ENCODE measurements around the gene BCCIP.

Gene BCCIP

GRCh38 chr10:125844751-125845221 is 21.4 kb downstream of the BCCIP start:
- no peak for DNase-seq (ENCODE audit: low read depth, low spot score)

GRCh38 chr10:125845617-125846016 is 22.3 kb downstream of the BCCIP start:
- no peak for DNase-seq (ENCODE audit: low read depth, low spot score)

DNA sequence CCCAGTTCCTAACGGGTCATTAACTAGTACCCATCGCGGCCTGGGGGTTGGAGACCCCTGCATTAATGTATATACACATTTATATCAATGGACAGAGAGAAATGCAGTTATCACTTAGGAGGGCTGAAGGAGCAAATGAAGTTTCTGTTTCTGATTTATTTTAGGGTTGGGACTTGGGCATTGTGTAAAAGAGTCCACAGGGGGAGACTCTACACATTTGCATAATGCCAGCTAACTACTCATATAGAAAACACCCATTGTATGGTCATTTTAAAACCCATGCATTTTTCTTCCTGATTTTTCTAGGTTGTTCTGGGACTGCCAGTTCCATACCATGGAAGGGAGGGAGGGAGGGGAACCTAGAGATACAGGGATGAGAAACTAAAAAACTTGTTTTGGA is 23.5 kb downstream of the BCCIP start:
- DNase-seq (ENCODE audit: low read depth, low spot score): no peak

DNA sequence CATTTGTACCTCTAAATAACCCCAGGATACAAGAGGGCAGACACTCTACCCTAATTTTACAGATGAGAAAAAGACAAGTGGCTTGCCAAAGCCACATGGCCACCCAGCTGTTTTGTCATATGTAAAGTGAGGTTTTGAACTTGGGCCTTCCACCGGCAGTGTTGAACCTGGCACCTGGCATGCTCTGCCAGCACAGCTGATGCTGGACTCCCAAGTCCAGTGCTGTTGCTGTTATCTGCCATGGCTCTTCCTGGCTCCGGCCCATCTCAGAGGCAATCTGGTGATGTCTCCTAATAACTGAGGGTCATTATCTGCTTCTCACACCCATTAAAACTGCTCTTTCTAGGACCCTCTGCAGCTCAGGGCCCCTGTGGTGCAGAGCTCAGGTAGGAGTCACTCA is 25.0 kb downstream of the BCCIP start:
- no peak for DNase-seq (ENCODE audit: low read depth, low spot score)

DNA sequence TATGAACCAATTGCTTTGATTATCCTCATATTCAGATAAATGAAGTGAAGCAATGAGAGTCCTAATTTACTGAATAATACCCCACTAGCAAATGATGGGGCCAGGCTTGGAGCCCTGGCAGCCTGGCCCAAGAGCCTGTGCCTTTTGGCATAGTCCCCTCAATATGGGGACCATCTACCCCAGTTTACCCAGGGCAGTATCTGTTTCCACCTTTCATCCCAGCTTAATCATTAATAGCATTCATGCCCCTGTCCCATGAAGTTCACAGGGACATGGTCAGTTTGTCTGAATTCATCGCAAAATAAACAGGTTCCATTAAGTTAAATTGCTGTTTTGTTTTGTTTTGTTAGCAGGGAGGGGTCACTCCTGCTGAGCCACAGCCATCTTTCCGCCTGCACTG is 25.5 kb downstream of the BCCIP start:
- DNase-seq (ENCODE audit: low read depth, low spot score): no peak

- DNase-seq (ENCODE audit: low read depth, low spot score): no peak
Measured at GRCh38 chr10:125849448-125849847, 26.1 kb downstream of the BCCIP start.

DNA sequence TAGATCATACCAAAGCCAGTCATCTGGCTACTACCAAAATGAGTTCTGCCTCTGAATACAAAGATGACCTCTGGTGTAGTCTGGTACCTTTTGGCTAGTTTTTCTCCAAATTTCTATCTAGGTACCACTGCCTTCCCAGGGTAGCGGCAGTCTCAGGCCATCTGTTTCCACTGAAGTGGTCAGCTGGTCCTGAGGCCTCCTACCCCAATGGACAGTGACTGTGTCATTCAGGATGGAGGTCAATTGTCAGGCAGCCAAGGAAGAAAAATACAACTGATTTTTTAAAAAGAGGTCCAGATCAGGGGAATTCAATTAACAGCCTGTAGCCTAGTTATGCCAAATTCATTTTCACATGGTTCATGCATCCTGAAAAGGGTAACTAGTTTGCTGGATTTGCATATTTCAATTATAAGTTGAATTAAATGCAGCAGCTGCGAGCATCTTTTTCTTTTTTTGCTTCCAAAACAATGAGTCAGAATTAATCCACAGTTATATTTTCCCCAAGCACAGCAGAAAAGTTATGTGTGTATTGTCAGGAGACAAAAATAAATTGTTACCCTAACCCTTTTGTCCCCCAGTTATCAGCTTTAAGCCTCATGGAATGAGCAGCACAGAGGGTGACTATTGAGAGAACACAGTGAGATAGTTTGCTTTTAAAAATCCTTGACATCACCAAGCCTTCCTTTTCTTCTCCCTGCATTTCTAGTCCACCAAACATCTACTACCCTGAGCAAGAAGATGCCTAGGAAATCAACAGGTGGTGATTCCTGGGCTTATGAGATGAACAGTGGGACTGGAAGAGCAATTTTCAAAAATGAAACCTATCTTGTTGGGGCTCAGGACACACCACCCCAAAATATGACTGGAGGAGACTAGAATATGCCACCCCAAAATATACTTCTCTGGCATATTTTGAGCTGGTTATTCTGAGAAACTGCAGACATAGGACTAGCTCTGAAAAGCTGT is 27.7 kb downstream of the BCCIP start:
- no peak for DNase-seq (ENCODE audit: low read depth, low spot score)

DNA sequence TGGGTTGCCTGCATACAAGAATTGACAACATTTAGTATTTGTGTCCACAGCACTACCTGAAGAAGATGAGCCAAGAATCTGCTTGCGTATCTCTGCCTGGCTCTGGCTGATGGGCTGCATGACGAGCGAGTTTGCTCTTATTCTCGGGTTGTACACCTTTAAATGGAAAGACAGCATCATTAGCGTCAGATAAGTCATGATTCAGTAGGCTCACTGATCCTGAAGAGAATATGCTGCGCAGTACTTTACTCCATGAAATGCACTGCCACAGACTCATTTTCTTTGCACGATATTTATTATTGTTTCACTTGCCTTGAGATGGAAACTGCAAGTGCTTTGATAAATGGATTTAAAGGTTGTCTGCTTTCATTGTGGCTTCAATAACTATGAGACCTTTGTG is 29.1 kb downstream of the BCCIP start:
- DNase-seq (ENCODE audit: low read depth, low spot score): no peak

DNA sequence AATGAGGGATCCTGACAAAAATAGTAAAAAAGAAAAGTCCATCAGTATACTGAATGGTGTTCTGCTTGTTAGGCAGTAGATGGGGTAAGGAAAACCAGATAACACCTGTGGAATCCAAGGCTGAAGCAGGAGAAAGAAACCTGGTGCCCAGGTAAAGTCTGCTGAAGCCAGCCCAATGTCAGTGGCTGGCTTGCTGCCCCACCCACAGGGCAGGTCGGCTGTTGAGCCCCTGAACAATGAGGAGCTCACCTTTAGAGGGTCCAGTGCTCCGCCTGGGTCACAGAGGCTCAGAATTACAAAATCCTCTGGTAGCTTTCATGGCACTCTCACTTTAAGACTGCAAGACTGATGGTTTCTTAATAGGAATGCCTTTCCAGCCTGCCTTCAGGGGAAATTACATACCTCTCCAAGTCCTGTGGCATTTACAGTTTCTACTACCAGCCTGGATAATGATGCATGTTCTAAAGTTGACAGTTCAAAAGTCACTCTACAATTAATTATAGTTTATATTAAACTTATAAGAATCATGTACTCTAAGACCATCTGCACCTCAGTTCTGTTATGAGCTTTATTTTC is 33.9 kb downstream of the BCCIP start:
- DNase-seq (ENCODE audit: low read depth, low spot score): no peak

- DNase-seq (ENCODE audit: low read depth, low spot score): no peak
Measured at GRCh38 chr10:125859128-125859817, 35.9 kb downstream of the BCCIP start.

GRCh38 chr10:125865120-125865519 is 41.8 kb downstream of the BCCIP start:
- no peak for DNase-seq (ENCODE audit: low read depth, low spot score)

- DNase-seq (ENCODE audit: low read depth, low spot score): no peak
Measured at GRCh38 chr10:125866421-125867029, 43.2 kb downstream of the BCCIP start.

DNA sequence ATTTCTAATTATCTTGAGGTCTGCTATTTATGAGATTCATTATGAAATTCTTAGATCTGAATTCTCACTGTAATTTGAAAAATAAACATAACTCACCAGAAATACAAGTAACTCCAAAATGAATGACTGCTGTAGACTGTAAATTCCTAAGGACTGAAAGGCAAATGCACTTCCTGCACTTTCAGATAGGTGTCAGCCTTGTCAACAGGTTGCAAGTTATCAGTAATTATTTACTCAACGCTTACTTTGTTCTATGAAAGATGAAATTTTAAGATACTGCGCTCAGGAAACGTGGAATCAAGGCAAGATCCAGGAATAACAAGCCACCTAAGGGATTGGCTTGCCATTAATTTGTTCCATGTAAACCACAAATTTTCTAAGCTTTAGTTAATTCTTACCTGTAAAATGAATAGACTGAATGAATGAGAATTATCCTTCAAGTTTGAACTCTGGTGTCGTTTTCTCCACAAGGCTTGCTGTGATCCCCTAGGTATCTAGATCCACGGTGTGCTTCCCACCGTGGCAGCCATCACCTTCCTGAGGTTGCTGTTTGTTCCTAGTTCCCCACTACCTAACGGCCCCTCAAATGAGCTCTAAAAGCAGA is 45.1 kb downstream of the BCCIP start:
- DNase-seq (ENCODE audit: low read depth, low spot score): no peak

GRCh38 chr10:125871338-125871737 is 48.0 kb downstream of the BCCIP start:
- DNase-seq (ENCODE audit: low read depth, low spot score): no peak

- no peak for DNase-seq (ENCODE audit: low read depth, low spot score)
Measured at GRCh38 chr10:125878957-125879835, 55.9 kb downstream of the BCCIP start.

DNA sequence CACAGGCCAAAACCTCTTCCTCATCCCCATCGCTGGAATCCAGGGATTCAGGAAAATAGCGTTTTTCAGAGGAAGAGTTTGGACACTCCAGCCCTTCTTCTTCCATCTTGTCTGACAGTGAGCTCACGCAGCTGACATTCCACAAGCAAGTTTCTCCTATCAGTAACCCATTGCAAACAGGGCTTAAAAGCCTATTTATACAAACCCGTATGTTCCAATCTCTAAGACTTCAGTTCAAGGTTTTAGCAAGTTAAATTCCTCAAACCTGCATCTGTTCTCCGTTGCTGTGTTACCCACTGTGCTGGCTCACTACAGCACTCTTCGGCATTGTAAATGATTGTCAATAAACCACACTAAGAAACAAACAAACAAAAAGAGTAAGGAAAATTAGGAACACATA is 57.4 kb downstream of the BCCIP start:
- no peak for DNase-seq (ENCODE audit: low read depth, low spot score)

DNA sequence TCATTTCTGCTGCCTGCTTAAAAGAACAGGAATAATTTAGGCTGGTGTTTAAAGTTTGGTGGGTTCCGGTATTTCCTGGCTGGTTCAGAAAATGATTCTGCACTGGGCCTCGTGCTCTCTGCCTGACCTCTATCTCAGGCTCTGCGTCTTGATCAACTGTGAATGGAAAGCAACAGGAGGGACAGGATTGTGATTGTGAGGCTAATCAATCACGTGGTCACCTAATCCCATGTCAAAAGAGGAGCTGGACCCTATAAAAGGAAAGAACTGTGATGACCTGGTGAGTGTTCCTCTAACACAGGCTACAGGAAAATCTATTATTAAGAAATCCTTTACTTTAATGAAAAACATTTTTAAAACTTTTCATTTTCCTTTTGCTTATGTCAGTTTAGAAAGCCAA is 57.8 kb downstream of the BCCIP start, which contains the start of gene DHX32:
Gene DHX32 (minus strand): TSS at position 101 of the 400 bp plus-strand sequence. CDS start 468 bp downstream, outside the sequence.
- no peak for DNase-seq (ENCODE audit: low read depth, low spot score)

DNA sequence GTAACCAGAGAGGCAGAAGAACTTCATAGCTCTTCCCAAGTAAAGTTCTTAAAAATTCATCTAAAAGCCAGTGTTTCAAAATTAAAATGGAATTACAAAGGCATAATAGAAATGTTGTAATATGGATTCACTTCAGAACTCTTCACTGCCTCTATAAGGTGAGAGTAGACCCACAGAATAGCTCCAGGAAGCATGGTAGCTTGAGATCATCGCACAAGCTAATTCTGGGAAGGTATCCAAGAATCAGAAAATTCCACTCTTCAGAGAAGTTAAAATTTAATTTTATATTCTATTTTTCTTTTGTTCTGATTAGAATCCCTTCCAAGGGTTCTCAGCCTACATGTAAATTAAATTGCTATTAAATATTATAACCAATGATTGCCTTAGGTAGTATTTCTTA is 59.2 kb downstream of the BCCIP start:
- DNase-seq (ENCODE audit: low read depth, low spot score): no peak

DNA sequence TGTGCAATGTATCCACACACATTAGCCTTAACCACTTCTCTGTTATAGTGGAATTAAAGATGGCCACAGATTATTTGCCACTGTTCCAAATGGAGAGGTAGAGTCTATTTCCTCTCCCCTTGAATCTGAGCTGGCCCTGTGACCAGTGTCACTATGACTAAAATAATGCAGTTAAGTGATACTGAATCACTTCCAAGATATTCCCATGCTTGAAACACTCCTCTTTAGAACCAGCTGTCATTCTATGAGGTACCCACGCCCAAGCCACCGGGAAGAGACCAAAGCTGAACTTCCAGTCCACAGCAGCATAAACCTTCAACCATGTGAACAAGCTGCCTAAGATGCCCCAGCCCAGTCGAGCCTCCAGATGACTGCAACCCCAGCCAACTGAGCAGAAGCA is 59.9 kb downstream of the BCCIP start:
- no peak for DNase-seq (ENCODE audit: low read depth, low spot score)

Data from activated naive CD8-positive, alpha-beta T cell treated with anti-CD3 and anti-CD28 coated beads, Interleukin-2, amount 50 U/mL, for 16 hours (primary cell).